ENCODE measurements around the gene ARHGAP12.

- TF ChIP-seq CTCF (conservative IDR thresholded peaks at IDR 0.05) (no peak), EZH2 (IDR thresholded peaks at IDR 0.05; ENCODE audit: low read depth) (no peak)
Observed at GRCh38 chr10:31773749-31774298, 154.8 kb downstream of the ARHGAP12 start.
